HEK293T (cell line): Measurements from ENCODE around the gene KRT15.

Experiments used
- BHLHE40 ChIP-seq: fragments of 450-650 bp; IDR thresholded peaks from 2 replicates; pipeline ENCODE4 v1.6.1; 2016; ENCODE audit warnings: mild to moderate bottlenecking, moderate library complexity, borderline replicate concordance
- CTBP1 ChIP-seq: fragments of 450-650 bp; IDR thresholded peaks from 2 replicates; pipeline ENCODE4 v1.6.1; 2016; ENCODE audit warnings: borderline replicate concordance
- ELF4 ChIP-seq: fragments of 450-650 bp; IDR thresholded peaks from 2 replicates; pipeline ENCODE4 v1.6.1; 2017; ENCODE audit warnings: antibody characterized with exemption
- FOXA1 ChIP-seq: fragments of 450-650 bp; IDR thresholded peaks from 2 replicates; pipeline ENCODE4 v1.6.1; 2016; ENCODE audit warnings: mild to moderate bottlenecking
- FOXM1 ChIP-seq: fragments of 450-650 bp; IDR thresholded peaks from 2 replicates; pipeline ENCODE4 v1.6.1; 2017; ENCODE audit warnings: mild to moderate bottlenecking, borderline replicate concordance
- NFRKB ChIP-seq: fragments of 450-650 bp; IDR thresholded peaks from 2 replicates; pipeline ENCODE4 v1.6.1; 2016; ENCODE audit warnings: mild to moderate bottlenecking, moderate library complexity
- SP1 ChIP-seq: fragments of 450-650 bp; IDR thresholded peaks from 2 replicates; pipeline ENCODE4 v1.6.1; 2017
- TARDBP ChIP-seq: fragments of 450-650 bp; IDR thresholded peaks from 2 replicates; pipeline ENCODE4 v1.6.1; 2016
- TF ChIP-seq, protein P1 (sequence below): fragments of 450-650 bp; IDR thresholded peaks from 2 replicates; pipeline ENCODE4 v1.6.1; 2016

DNA sequence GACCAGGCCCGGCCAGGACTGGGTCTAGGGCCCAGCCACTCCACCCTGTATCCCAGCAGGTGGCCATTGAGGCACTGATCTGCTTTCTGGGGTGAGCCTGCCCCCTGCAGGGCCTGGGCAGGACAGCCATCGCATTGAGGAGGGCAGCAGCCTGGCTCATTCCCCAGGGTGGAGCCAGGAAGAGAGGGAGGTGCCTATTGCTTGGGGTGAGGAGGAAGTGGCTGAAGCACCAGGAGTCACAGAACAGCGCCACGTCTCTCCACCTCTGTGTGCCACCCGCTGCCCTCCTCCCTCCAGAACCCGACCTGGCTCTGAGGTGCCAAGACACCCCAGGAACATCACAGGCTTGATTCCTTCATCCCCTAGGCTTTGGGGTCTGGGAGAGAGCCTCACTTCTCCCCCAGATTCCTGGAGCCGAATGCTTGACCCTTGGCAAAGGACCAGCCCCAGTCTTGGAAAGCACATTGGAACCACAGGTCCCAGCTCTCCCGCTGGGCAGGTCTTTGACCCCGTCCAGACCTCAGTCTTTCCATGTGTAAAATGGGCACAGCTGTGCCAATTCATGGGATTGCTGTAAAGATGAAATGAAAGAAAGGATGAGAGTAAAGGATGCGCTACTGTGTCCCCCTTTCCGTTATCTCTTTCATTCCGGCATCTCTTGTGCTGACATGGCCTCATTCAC, 21.7 kb downstream of the KRT15 start:
- TF ChIP-seq CTBP1 (no peak), NFRKB (no peak), SP1 (no peak), FOXA1 (no peak), BHLHE40 (no peak), ELF4 (no peak), TARDBP (no peak), FOXM1 (no peak)
- TF ChIP-seq, protein P1, sequence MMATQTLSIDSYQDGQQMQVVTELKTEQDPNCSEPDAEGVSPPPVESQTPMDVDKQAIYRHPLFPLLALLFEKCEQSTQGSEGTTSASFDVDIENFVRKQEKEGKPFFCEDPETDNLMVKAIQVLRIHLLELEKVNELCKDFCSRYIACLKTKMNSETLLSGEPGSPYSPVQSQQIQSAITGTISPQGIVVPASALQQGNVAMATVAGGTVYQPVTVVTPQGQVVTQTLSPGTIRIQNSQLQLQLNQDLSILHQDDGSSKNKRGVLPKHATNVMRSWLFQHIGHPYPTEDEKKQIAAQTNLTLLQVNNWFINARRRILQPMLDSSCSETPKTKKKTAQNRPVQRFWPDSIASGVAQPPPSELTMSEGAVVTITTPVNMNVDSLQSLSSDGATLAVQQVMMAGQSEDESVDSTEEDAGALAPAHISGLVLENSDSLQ: no peak
